GM23338 (cell line): ENCODE measurements around the gene HHATL. TPM values are rescaled to one million over a fixed set of nuclear protein-coding genes. Genes with fewer than 3 reads are reported as not detected.

Experiments used
- ATAC-seq: fragments of 200-7000 bp; cut with Tn5 transposase; 3 replicates; pipeline ENCODE4 v1.9.1; 2020
- DNase-seq: peaks from one replicate; pipeline ENCODE4 v3.0.0-alpha.2; 2015; ENCODE audit warnings: low spot score
- H2AFZ ChIP-seq: fragments of 200-600 bp; sonication (generic); 2 replicates; pipeline ENCODE4 v1.8.0; 2016; ENCODE audit warnings: antibody characterized with exemption, mild to moderate bottlenecking, moderate library complexity
- H3F3A ChIP-seq: fragments of 200-600 bp; sonication (generic); replicated peaks from 2 replicates; pipeline ENCODE4 v1.8.0; 2017; ENCODE audit warnings: antibody characterized with exemption, mixed run types, low read depth
- H3K27ac ChIP-seq: fragments of 200-600 bp; sonication (generic); 2 replicates; pipeline ENCODE4 v1.6.1; 2016; ENCODE audit warnings: low read depth
- H3K27me3 ChIP-seq: fragments of 200-600 bp; sonication (generic); 2 replicates; pipeline ENCODE4 v1.8.0; 2016; ENCODE audit warnings: mild to moderate bottlenecking, mixed run types, moderate library complexity; ENCODE audit not compliant: insufficient read depth
- H3K36me3 ChIP-seq: fragments of 200-600 bp; sonication (generic); 2 replicates; pipeline ENCODE4 v1.8.0; 2016; ENCODE audit warnings: mild to moderate bottlenecking; ENCODE audit not compliant: insufficient read depth
- H3K4me1 ChIP-seq: fragments of 200-600 bp; sonication (generic); 2 replicates; pipeline ENCODE4 v1.8.0; 2016; ENCODE audit warnings: mild to moderate bottlenecking, moderate library complexity; ENCODE audit not compliant: insufficient read depth
- H3K4me2 ChIP-seq: fragments of 200-600 bp; sonication (generic); 2 replicates; pipeline ENCODE4 v1.7.1; 2017; ENCODE audit warnings: mixed run types
- H3K4me3 ChIP-seq: fragments of 200-600 bp; sonication (generic); 2 replicates; pipeline ENCODE4 v1.6.1; 2016; ENCODE audit warnings: mixed run types
- H3K79me2 ChIP-seq: fragments of 200-600 bp; sonication (generic); replicated peaks from 2 replicates; pipeline ENCODE4 v1.8.0; 2017; ENCODE audit warnings: mild to moderate bottlenecking; ENCODE audit not compliant: insufficient read depth
- H3K9me2 ChIP-seq: fragments of 200-600 bp; sonication (generic); 2 replicates; pipeline ENCODE4 v1.8.0; 2017; ENCODE audit not compliant: insufficient read depth
- H4K20me1 ChIP-seq: fragments of 200-600 bp; sonication (generic); replicated peaks from 2 replicates; pipeline ENCODE4 v1.8.0; 2017; ENCODE audit warnings: mild to moderate bottlenecking; ENCODE audit not compliant: insufficient read depth
- H3K27ac Mint-ChIP-seq: 2 replicates; pipeline ENCODE4 v1.8.0; 2020; ENCODE audit warnings: inconsistent platforms, mild to moderate bottlenecking, moderate library complexity, mixed read lengths
- H3K27me3 Mint-ChIP-seq: 3 replicates; pipeline ENCODE4 v1.8.0; 2022; ENCODE audit warnings: low read depth, mild to moderate bottlenecking, moderate library complexity, mixed read lengths, inconsistent platforms; ENCODE audit not compliant: insufficient read depth, poor library complexity
- H3K36me3 Mint-ChIP-seq: 3 replicates; pipeline ENCODE4 v1.8.0; 2021; ENCODE audit warnings: low read depth, mild to moderate bottlenecking, inconsistent platforms, moderate library complexity, mixed read lengths
- H3K4me1 Mint-ChIP-seq: 3 replicates; pipeline ENCODE4 v1.8.0; 2020; ENCODE audit warnings: mild to moderate bottlenecking, inconsistent platforms, mixed read lengths
- H3K4me3 Mint-ChIP-seq: 3 replicates; pipeline ENCODE4 v1.8.0; 2021; ENCODE audit warnings: moderate library complexity, mild to moderate bottlenecking, inconsistent platforms, mixed read lengths
- H3K9me3 Mint-ChIP-seq: 3 replicates; pipeline ENCODE4 v1.8.0; 2020; ENCODE audit warnings: moderate library complexity, mild to moderate bottlenecking, inconsistent platforms, mixed read lengths
- CREB1 ChIP-seq: fragments of 250-450 bp; sonication (Bioruptor Pico); IDR thresholded peaks from 2 replicates; pipeline ENCODE4 v1.5.0; 2020; ENCODE audit warnings: low read depth, mild to moderate bottlenecking, moderate library complexity
- CTCF ChIP-seq, 2 experiments: fragments of 200-600 bp in 1 of 2; sonication (generic) in 1 of 2; conservative IDR thresholded peaks; 2 replicates each; pipeline versions ENCODE4 v1.5.1 to v1.6.1; 2016 to 2017; ENCODE audit warnings: antibody characterized with exemption in 2 of 2, low read depth in 2 of 2, mild to moderate bottlenecking in 2 of 2, moderate library complexity in 1 of 2
- EZH2 ChIP-seq: fragments of 200-600 bp; sonication (generic); IDR thresholded peaks from one replicate; pipeline ENCODE4 v1.8.0; 2017; ENCODE audit warnings: antibody characterized with exemption, mild to moderate bottlenecking, low read depth; ENCODE audit not compliant: unreplicated experiment
- EZH2phosphoT487 ChIP-seq: fragments of 200-600 bp; sonication (generic); IDR thresholded peaks from one replicate; pipeline ENCODE4 v1.8.1; 2018; ENCODE audit warnings: antibody characterized with exemption; ENCODE audit not compliant: unreplicated experiment
- JUNB ChIP-seq: IDR thresholded peaks from one replicate; pipeline ENCODE4 v1.6.1; 2016; ENCODE audit warnings: antibody characterized with exemption; ENCODE audit not compliant: unreplicated experiment
- NANOG ChIP-seq: IDR thresholded peaks from 2 replicates; pipeline ENCODE4 v1.6.1; 2016; ENCODE audit warnings: antibody characterized with exemption, borderline replicate concordance
- POLR2AphosphoS5 ChIP-seq: IDR thresholded peaks from 2 replicates; pipeline ENCODE4 v1.6.1; 2016; ENCODE audit warnings: antibody characterized with exemption, low read depth
- STAT1 ChIP-seq: IDR thresholded peaks from one replicate; pipeline ENCODE4 v1.6.1; 2016; ENCODE audit warnings: antibody characterized with exemption; ENCODE audit not compliant: unreplicated experiment
- ZNF114 ChIP-seq: fragments of 250-450 bp; sonication (Bioruptor Pico); IDR thresholded peaks from 2 replicates; pipeline ENCODE4 v1.5.0; 2020; ENCODE audit warnings: mild to moderate bottlenecking, moderate library complexity
- ZNF331 ChIP-seq: fragments of 250-450 bp; sonication (Bioruptor Pico); IDR thresholded peaks from 2 replicates; pipeline ENCODE4 v1.5.0; 2020; ENCODE audit warnings: low read depth, mild to moderate bottlenecking, moderate library complexity
- polyA plus RNA-seq: library from polyadenylated mRNA; unstranded; fragments of >200 nt; fragmentation: Nextera tagmentation; extraction: Ambion mirVana; gene quantifications from 2 replicates; pipeline ENCODE4 v1.2.1, GENCODE V29; 2016
- total RNA-seq: library from RNA; depleted of rRNA; stranded (reverse); fragments of >200 nt; shearing (Covaris generic); gene quantifications from 2 replicates; pipeline ENCODE4 v1.2.3, GENCODE V29; 2014
- TF ChIP-seq, protein P1 (sequence below): IDR thresholded peaks from 2 replicates; pipeline ENCODE4 v1.6.1; 2016; ENCODE audit warnings: antibody characterized with exemption
- TF ChIP-seq, protein P2 (sequence below): IDR thresholded peaks from one replicate; pipeline ENCODE4 v1.6.1; 2018; ENCODE audit warnings: antibody characterized with exemption; ENCODE audit not compliant: unreplicated experiment
- TF ChIP-seq, protein P3 (sequence below): fragments of 250-450 bp; sonication (Bioruptor Pico); IDR thresholded peaks from 2 replicates; pipeline ENCODE4 v1.5.0; 2020; ENCODE audit warnings: mild to moderate bottlenecking, moderate library complexity

HHATL gene
- total and polyA plus RNA-seq, 2 experiments from 2014 or later: not detected

DNA sequence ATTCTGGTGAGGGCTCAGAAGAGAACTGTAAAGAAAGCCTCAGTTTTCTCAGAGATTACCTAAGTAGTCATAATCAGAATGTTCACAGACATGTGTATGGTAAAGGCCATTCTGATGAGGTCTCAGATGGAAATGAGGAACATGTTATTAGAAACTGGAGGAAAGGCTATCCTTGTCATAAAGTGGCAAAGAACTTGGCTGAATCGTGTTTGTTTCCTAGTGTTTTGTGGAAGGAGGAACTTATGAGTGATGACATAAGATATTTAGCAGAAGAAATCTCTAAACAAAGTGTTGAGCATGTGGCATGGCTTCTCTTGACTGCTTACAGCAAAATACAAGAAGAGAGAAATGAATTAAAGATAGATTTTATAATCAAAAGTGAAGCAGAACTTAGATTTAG lies 30.1 kb downstream of the HHATL start:
- no peaks in the 10 kb centered on the region for H3K36me3 ChIP-seq
- no peak overlapping the region for H2AFZ ChIP-seq
- no peaks in the 10 kb centered on the region for H3K36me3 Mint-ChIP-seq
- no peak overlapping the region for H3K27ac Mint-ChIP-seq
- H3K4me3 ChIP-seq: no peak overlapping the region
- no peak overlapping the region for H3K4me2 ChIP-seq
- peaks cover 5% of the 10 kb centered on the region; the same call in 2 of the 3 replicates for H3K4me1 Mint-ChIP-seq
- no peak for ATAC-seq
- no peaks in the 10 kb centered on the region for H3F3A ChIP-seq
- H3K27ac ChIP-seq: no peak overlapping the region
- no peak for TF ChIP-seq CTCF (conservative IDR thresholded peaks at IDR 0.05; ENCODE audit: low read depth in 2 of 2)
- TF ChIP-seq, protein P1, sequence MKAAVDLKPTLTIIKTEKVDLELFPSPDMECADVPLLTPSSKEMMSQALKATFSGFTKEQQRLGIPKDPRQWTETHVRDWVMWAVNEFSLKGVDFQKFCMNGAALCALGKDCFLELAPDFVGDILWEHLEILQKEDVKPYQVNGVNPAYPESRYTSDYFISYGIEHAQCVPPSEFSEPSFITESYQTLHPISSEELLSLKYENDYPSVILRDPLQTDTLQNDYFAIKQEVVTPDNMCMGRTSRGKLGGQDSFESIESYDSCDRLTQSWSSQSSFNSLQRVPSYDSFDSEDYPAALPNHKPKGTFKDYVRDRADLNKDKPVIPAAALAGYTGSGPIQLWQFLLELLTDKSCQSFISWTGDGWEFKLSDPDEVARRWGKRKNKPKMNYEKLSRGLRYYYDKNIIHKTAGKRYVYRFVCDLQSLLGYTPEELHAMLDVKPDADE: no peak
- TF ChIP-seq EZH2: no peak
- TF ChIP-seq STAT1: no peak
- TF ChIP-seq EZH2phosphoT487: no peak
- TF ChIP-seq CREB1 (CRISPR knock-in tag): no peak
- TF ChIP-seq ZNF331 (CRISPR knock-in tag): no peak
- TF ChIP-seq, protein P2, sequence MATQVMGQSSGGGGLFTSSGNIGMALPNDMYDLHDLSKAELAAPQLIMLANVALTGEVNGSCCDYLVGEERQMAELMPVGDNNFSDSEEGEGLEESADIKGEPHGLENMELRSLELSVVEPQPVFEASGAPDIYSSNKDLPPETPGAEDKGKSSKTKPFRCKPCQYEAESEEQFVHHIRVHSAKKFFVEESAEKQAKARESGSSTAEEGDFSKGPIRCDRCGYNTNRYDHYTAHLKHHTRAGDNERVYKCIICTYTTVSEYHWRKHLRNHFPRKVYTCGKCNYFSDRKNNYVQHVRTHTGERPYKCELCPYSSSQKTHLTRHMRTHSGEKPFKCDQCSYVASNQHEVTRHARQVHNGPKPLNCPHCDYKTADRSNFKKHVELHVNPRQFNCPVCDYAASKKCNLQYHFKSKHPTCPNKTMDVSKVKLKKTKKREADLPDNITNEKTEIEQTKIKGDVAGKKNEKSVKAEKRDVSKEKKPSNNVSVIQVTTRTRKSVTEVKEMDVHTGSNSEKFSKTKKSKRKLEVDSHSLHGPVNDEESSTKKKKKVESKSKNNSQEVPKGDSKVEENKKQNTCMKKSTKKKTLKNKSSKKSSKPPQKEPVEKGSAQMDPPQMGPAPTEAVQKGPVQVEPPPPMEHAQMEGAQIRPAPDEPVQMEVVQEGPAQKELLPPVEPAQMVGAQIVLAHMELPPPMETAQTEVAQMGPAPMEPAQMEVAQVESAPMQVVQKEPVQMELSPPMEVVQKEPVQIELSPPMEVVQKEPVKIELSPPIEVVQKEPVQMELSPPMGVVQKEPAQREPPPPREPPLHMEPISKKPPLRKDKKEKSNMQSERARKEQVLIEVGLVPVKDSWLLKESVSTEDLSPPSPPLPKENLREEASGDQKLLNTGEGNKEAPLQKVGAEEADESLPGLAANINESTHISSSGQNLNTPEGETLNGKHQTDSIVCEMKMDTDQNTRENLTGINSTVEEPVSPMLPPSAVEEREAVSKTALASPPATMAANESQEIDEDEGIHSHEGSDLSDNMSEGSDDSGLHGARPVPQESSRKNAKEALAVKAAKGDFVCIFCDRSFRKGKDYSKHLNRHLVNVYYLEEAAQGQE: no peak
- TF ChIP-seq JUNB: no peak
- TF ChIP-seq, protein P3, sequence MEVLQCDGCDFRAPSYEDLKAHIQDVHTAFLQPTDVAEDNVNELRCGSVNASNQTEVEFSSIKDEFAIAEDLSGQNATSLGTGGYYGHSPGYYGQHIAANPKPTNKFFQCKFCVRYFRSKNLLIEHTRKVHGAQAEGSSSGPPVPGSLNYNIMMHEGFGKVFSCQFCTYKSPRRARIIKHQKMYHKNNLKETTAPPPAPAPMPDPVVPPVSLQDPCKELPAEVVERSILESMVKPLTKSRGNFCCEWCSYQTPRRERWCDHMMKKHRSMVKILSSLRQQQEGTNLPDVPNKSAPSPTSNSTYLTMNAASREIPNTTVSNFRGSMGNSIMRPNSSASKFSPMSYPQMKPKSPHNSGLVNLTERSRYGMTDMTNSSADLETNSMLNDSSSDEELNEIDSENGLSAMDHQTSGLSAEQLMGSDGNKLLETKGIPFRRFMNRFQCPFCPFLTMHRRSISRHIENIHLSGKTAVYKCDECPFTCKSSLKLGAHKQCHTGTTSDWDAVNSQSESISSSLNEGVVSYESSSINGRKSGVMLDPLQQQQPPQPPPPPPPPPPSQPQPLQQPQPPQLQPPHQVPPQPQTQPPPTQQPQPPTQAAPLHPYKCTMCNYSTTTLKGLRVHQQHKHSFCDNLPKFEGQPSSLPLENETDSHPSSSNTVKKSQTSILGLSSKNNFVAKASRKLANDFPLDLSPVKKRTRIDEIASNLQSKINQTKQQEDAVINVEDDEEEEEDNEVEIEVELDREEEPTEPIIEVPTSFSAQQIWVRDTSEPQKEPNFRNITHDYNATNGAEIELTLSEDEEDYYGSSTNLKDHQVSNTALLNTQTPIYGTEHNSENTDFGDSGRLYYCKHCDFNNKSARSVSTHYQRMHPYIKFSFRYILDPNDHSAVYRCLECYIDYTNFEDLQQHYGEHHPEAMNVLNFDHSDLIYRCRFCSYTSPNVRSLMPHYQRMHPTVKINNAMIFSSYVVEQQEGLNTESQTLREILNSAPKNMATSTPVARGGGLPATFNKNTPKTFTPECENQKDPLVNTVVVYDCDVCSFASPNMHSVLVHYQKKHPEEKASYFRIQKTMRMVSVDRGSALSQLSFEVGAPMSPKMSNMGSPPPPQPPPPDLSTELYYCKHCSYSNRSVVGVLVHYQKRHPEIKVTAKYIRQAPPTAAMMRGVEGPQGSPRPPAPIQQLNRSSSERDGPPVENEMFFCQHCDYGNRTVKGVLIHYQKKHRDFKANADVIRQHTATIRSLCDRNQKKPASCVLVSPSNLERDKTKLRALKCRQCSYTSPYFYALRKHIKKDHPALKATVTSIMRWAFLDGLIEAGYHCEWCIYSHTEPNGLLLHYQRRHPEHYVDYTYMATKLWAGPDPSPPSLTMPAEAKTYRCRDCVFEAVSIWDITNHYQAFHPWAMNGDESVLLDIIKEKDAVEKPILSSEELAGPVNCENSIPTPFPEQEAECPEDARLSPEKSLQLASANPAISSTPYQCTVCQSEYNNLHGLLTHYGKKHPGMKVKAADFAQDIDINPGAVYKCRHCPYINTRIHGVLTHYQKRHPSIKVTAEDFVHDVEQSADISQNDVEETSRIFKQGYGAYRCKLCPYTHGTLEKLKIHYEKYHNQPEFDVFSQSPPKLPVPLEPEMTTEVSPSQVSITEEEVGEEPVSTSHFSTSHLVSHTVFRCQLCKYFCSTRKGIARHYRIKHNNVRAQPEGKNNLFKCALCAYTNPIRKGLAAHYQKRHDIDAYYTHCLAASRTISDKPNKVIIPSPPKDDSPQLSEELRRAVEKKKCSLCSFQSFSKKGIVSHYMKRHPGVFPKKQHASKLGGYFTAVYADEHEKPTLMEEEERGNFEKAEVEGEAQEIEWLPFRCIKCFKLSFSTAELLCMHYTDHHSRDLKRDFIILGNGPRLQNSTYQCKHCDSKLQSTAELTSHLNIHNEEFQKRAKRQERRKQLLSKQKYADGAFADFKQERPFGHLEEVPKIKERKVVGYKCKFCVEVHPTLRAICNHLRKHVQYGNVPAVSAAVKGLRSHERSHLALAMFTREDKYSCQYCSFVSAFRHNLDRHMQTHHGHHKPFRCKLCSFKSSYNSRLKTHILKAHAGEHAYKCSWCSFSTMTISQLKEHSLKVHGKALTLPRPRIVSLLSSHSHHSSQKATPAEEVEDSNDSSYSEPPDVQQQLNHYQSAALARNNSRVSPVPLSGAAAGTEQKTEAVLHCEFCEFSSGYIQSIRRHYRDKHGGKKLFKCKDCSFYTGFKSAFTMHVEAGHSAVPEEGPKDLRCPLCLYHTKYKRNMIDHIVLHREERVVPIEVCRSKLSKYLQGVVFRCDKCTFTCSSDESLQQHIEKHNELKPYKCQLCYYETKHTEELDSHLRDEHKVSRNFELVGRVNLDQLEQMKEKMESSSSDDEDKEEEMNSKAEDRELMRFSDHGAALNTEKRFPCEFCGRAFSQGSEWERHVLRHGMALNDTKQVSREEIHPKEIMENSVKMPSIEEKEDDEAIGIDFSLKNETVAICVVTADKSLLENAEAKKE: no peak
- TF ChIP-seq ZNF114 (CRISPR knock-in tag): no peak
- TF ChIP-seq NANOG: no peak
- no peak for TF ChIP-seq POLR2AphosphoS5
- no peak for DNase-seq
- 0 out of 2 replicates have a peak, but pooled peaks cover 9% of the 10 kb centered on the region for H3K9me2 ChIP-seq
- no peaks in the 10 kb centered on the region for H3K4me1 ChIP-seq
- H3K27me3 Mint-ChIP-seq: no peaks in the 10 kb centered on the region
- H4K20me1 ChIP-seq: no peaks in the 10 kb centered on the region
- no peak overlapping the region for H3K4me3 Mint-ChIP-seq
- no peaks in the 10 kb centered on the region for H3K27me3 ChIP-seq
- H3K9me3 Mint-ChIP-seq: peaks cover 14% of the 10 kb centered on the region; the same call in 1 of the 3 replicates
- no peaks in the 10 kb centered on the region for H3K79me2 ChIP-seq
